Mesothelial cell of epicardium (in vitro differentiated cells): ENCODE data around the gene TMEM139. TPM values are rescaled to one million over a fixed set of nuclear protein-coding genes. Genes with fewer than 3 reads are reported as not detected.

Source experiments
- DNase-seq, 2 experiments: peaks; one replicate each; pipeline ENCODE4 v3.0.0; 2021; ENCODE audit warnings: low spot score in 2 of 2; ENCODE audit not compliant: unreplicated experiment in 2 of 2
- H3K27ac Mint-ChIP-seq: 2 replicates; pipeline ENCODE4 v1.8.0; 2021; ENCODE audit warnings: mixed read lengths
- H3K27me3 Mint-ChIP-seq: 2 replicates; pipeline ENCODE4 v1.8.0; 2021; ENCODE audit warnings: low read depth, mixed read lengths
- H3K36me3 Mint-ChIP-seq: 2 replicates; pipeline ENCODE4 v1.8.0; 2021; ENCODE audit warnings: mixed read lengths
- H3K4me1 Mint-ChIP-seq: 2 replicates; pipeline ENCODE4 v1.8.0; 2021; ENCODE audit warnings: mixed read lengths
- H3K4me3 Mint-ChIP-seq: 2 replicates; pipeline ENCODE4 v1.8.0; 2021; ENCODE audit warnings: mild to moderate bottlenecking, moderate library complexity, mixed read lengths
- H3K9me3 Mint-ChIP-seq: 2 replicates; pipeline ENCODE4 v1.8.0; 2021; ENCODE audit warnings: mixed read lengths
- CTCF ChIP-seq: fragments of 200-600 bp; sonication (generic); IDR thresholded peaks from one replicate; pipeline ENCODE4 v1.5.0; 2021; ENCODE audit warnings: antibody characterized with exemption; ENCODE audit not compliant: unreplicated experiment
- total RNA-seq: library from RNA; stranded (reverse); gene quantifications from 3 replicates; pipeline ENCODE4 v1.2.1, GENCODE V29; 2021

TMEM139 gene
- total RNA-seq, 1 donor from 2014 or later, result 7.9 TPM

GRCh38 chr7:143300959-143301935, 16.5 kb downstream of the TMEM139 start:
- Mint-ChIP-seq H3K9me3 (no peaks in the 10 kb centered on the region), H3K4me3 (no peak overlapping the region), H3K27ac (no peak overlapping the region), H3K36me3 (peaks cover 63% of the 10 kb centered on the region), H3K27me3 (no peaks in the 10 kb centered on the region), H3K4me1 (peaks cover 10% of the 10 kb centered on the region)
- no peak for DNase-seq
- no peak for TF ChIP-seq CTCF

GRCh38 chr7:143303733-143304132, 19.0 kb downstream of the TMEM139 start:
- Mint-ChIP-seq H3K9me3 (no peaks in the 10 kb centered on the region), H3K4me3 (no peak overlapping the region), H3K36me3 (peaks cover 75% of the 10 kb centered on the region), H3K27me3 (no peaks in the 10 kb centered on the region), H3K27ac (no peak overlapping the region), H3K4me1 (no peaks in the 10 kb centered on the region)
- TF ChIP-seq CTCF, result no peak
- no peak for DNase-seq

DNA sequence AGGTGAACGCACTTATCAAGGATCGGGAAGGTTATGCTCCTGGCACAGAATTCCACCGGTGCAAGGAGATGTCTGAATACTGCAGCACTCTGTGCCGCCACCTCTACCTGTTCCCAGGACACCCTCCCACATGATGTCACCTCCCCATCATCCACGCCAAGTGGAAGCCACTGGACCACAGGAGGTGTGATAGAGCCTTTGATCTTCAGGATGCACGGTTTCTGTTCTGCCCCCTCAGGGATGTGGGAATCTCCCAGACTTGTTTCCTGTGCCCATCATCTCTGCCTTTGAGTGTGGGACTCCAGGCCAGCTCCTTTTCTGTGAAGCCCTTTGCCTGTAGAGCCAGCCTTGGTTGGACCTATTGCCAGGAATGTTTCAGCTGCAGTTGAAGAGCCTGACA, 20.2 kb downstream of the TMEM139 start:
- H3K36me3 Mint-ChIP-seq, result peaks cover 74% of the 10 kb centered on the region
- no peak overlapping the region for H3K4me3 Mint-ChIP-seq
- no peaks in the 10 kb centered on the region for H3K27me3 Mint-ChIP-seq
- DNase-seq, result no peak
- H3K4me1 Mint-ChIP-seq, result no peaks in the 10 kb centered on the region
- no peaks in the 10 kb centered on the region for H3K9me3 Mint-ChIP-seq
- H3K27ac Mint-ChIP-seq, result no peak overlapping the region
- no peak for TF ChIP-seq CTCF

DNA sequence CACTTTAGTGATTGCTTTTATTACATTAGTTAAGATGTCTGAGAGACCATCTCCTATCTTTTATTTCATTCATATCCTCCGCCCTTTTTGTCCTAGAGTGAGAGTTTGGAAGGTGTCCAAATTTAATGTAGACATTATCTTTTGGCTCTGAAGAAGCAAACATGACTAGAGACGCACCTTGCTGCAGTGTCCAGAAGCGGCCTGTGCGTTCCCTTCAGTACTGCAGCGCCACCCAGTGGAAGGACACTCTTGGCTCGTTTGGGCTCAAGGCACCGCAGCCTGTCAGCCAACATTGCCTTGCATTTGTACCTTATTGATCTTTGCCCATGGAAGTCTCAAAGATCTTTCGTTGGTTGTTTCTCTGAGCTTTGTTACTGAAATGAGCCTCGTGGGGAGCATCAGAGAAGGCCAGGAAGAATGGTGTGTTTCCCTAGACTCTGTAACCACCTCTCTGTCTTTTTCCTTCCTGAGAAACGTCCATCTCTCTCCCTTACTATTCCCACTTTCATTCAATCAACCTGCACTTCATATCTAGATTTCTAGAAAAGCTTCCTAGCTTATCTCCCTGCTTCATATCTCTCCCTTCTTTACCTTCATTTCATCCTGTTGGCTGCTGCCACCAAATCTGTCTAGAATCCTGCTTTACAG, 20.8 kb downstream of the TMEM139 start:
- Mint-ChIP-seq H3K4me3 (no peak overlapping the region), H3K27me3 (no peaks in the 10 kb centered on the region), H3K36me3 (peaks cover 71% of the 10 kb centered on the region), H3K4me1 (no peaks in the 10 kb centered on the region), H3K9me3 (no peaks in the 10 kb centered on the region), H3K27ac (no peak overlapping the region)
- peak; percentile 37 for TF ChIP-seq CTCF
- peak in 1 of 2 experiments; percentile 55 for DNase-seq

DNA sequence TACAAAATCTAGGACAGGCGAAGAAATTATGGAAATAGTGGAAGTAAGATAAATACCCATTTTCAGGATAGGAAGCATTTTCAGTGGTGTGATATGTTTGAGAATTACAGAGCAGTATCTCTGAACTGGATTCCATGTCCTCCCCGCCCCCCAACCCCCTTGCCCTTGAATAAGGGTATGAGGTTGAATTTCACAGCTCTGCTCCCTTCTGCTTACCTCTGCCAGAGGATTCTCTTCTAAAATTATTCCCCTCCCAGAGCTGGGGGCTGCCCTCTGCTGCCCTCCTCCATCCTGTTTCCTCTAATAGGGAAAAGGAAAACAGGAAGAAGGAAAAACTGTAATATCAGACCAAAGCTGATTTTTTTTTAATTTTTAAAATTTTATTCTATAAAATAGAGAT, 23.9 kb downstream of the TMEM139 start:
- H3K9me3 Mint-ChIP-seq, result no peaks in the 10 kb centered on the region
- no peaks in the 10 kb centered on the region for H3K27me3 Mint-ChIP-seq
- H3K36me3 Mint-ChIP-seq, result peaks cover 55% of the 10 kb centered on the region
- H3K4me3 Mint-ChIP-seq, result no peak overlapping the region
- no peaks in the 10 kb centered on the region for H3K4me1 Mint-ChIP-seq
- no peak for TF ChIP-seq CTCF
- no peak for DNase-seq
- no peak overlapping the region for H3K27ac Mint-ChIP-seq
